IPS-20b (cell line): ENCODE data around the gene CA9.
A peak's percentile ranks its signal among the peaks of the same experiment; 100 is the strongest.

Experiments
- H3K27ac ChIP-seq: one replicate; pipeline ENCODE4 v1.5.1; 2013; ENCODE audit warnings: low read length
- H3K27me3 ChIP-seq: 2 replicates; pipeline ENCODE4 v1.6.1; 2013; ENCODE audit warnings: mild to moderate bottlenecking, low read length, inconsistent platforms; ENCODE audit not compliant: insufficient read depth
- H3K36me3 ChIP-seq: 2 replicates; pipeline ENCODE4 v1.6.1; 2013; ENCODE audit warnings: low read depth, mild to moderate bottlenecking, inconsistent platforms, low read length, moderate library complexity; ENCODE audit not compliant: insufficient read depth
- H3K4me1 ChIP-seq: 2 replicates; pipeline ENCODE4 v1.6.1; 2013; ENCODE audit warnings: mild to moderate bottlenecking, control low read depth, inconsistent platforms, low read length, moderate library complexity; ENCODE audit not compliant: insufficient read depth
- H3K4me3 ChIP-seq: 2 replicates; pipeline ENCODE4 v1.5.1; 2013; ENCODE audit warnings: mild to moderate bottlenecking, low read length, inconsistent platforms
- H3K9ac ChIP-seq: 2 replicates; pipeline ENCODE4 v1.6.1; 2013; ENCODE audit warnings: low read depth, mild to moderate bottlenecking, inconsistent platforms, low read length, moderate library complexity
- H3K9me3 ChIP-seq: 2 replicates; pipeline ENCODE4 v1.6.1; 2013; ENCODE audit warnings: mild to moderate bottlenecking, low read depth, low read length, inconsistent platforms; ENCODE audit not compliant: insufficient read depth

The CA9 gene

GRCh38 chr9:35653611-35654010 is 20.1 kb upstream of the CA9 start:
- Histone ChIP-seq H3K4me3 (no peak overlapping the region), H3K27me3 (peaks cover 13% of the 10 kb centered on the region), H3K4me1 (peaks cover 5% of the 10 kb centered on the region; the same call in 1 of the 2 replicates), H3K27ac (no peak overlapping the region), H3K9ac (no peak overlapping the region), H3K36me3 (no peaks in the 10 kb centered on the region), H3K9me3 (no peaks in the 10 kb centered on the region)

- Histone ChIP-seq H3K9me3 (no peaks in the 10 kb centered on the region), H3K4me1 (peaks cover 4% of the 10 kb centered on the region; the same call in 1 of the 2 replicates), H3K9ac (no peak overlapping the region), H3K27ac (no peak overlapping the region), H3K27me3 (peaks cover 13% of the 10 kb centered on the region), H3K4me3 (no peak overlapping the region), H3K36me3 (peaks cover 14% of the 10 kb centered on the region)
Observed at GRCh38 chr9:35656348-35656747, 17.4 kb upstream of the CA9 start.

GRCh38 chr9:35656831-35657545 is 16.7 kb upstream of the CA9 start:
- H3K36me3 ChIP-seq, result peaks cover 21% of the 10 kb centered on the region
- no peak overlapping the region for H3K27ac ChIP-seq
- H3K9me3 ChIP-seq, result no peaks in the 10 kb centered on the region
- peaks cover 4% of the 10 kb centered on the region; the same call in 1 of the 2 replicates for H3K4me1 ChIP-seq
- peak overlapping the region; percentile 87 for H3K9ac ChIP-seq
- H3K4me3 ChIP-seq, result peak overlapping the region; percentile 89
- peaks cover 13% of the 10 kb centered on the region for H3K27me3 ChIP-seq

- H3K4me3 ChIP-seq, result peak within 1 kb of the TSS; percentile 89
- H3K4me1 ChIP-seq, result peaks cover 4% of the 10 kb centered on the region; the same call in 1 of the 2 replicates
- peak within 1 kb of the TSS; percentile 93 for H3K27ac ChIP-seq
- H3K9ac ChIP-seq, result peak within 1 kb of the TSS; percentile 87
- H3K36me3 ChIP-seq, result peaks cover 27% of the 10 kb centered on the region
- H3K27me3 ChIP-seq, result peaks cover 13% of the 10 kb centered on the region
- H3K9me3 ChIP-seq, result no peaks in the 10 kb centered on the region
Observed at GRCh38 chr9:35657546-35658136, 16.1 kb upstream of the CA9 start, which contains the start of gene RMRP. Gene RMRP (minus strand): TSS chr9:35658019.

GRCh38 chr9:35658137-35658967 is 15.4 kb upstream of the CA9 start, which contains the start of gene CCDC107:
Gene CCDC107 (plus strand): TSS chr9:35658292. CDS start chr9:35658380, 88 bp downstream.
- Histone ChIP-seq H3K9ac (peak within 1 kb of the TSS; percentile 87), H3K4me1 (peaks cover 4% of the 10 kb centered on the region; the same call in 1 of the 2 replicates), H3K36me3 (peaks cover 34% of the 10 kb centered on the region), H3K27ac (peak within 1 kb of the TSS; percentile 93), H3K4me3 (peak within 1 kb of the TSS; percentile 89), H3K9me3 (no peaks in the 10 kb centered on the region), H3K27me3 (peaks cover 13% of the 10 kb centered on the region)

- Histone ChIP-seq H3K9ac (peak overlapping the region; percentile 87), H3K9me3 (no peaks in the 10 kb centered on the region), H3K4me3 (peak overlapping the region; percentile 89), H3K27ac (peak overlapping the region; percentile 93), H3K36me3 (peaks cover 40% of the 10 kb centered on the region), H3K27me3 (peaks cover 13% of the 10 kb centered on the region), H3K4me1 (peaks cover 4% of the 10 kb centered on the region; the same call in 1 of the 2 replicates)
Observed at GRCh38 chr9:35658968-35659220, 14.8 kb upstream of the CA9 start.

GRCh38 chr9:35659340-35659739 is 14.4 kb upstream of the CA9 start:
- peak overlapping the region; percentile 89 for H3K4me3 ChIP-seq
- H3K27me3 ChIP-seq, result peaks cover 13% of the 10 kb centered on the region
- H3K9me3 ChIP-seq, result no peaks in the 10 kb centered on the region
- H3K36me3 ChIP-seq, result peaks cover 41% of the 10 kb centered on the region
- peaks cover 8% of the 10 kb centered on the region for H3K4me1 ChIP-seq
- no peak overlapping the region for H3K27ac ChIP-seq
- peak overlapping the region; percentile 87; the same call in 1 of the 2 replicates for H3K9ac ChIP-seq

- Histone ChIP-seq H3K36me3 (peaks cover 41% of the 10 kb centered on the region), H3K27me3 (peaks cover 12% of the 10 kb centered on the region), H3K4me1 (peaks cover 12% of the 10 kb centered on the region), H3K27ac (peak overlapping the region; percentile 10), H3K9me3 (no peaks in the 10 kb centered on the region), H3K9ac (no peak overlapping the region), H3K4me3 (no peak overlapping the region)
Observed at GRCh38 chr9:35660966-35661415, 12.7 kb upstream of the CA9 start.

GRCh38 chr9:35661756-35662350 is 11.9 kb upstream of the CA9 start:
- peaks cover 12% of the 10 kb centered on the region for H3K4me1 ChIP-seq
- no peak overlapping the region for H3K27ac ChIP-seq
- no peak overlapping the region for H3K9ac ChIP-seq

GRCh38 chr9:35662437-35662836 is 11.3 kb upstream of the CA9 start:
- peaks cover 12% of the 10 kb centered on the region for H3K4me1 ChIP-seq
- no peak overlapping the region for H3K9ac ChIP-seq
- H3K27me3 ChIP-seq, result no peaks in the 10 kb centered on the region
- no peak overlapping the region for H3K27ac ChIP-seq
- peaks cover 41% of the 10 kb centered on the region for H3K36me3 ChIP-seq
- H3K4me3 ChIP-seq, result no peak overlapping the region
- no peaks in the 10 kb centered on the region for H3K9me3 ChIP-seq

More at GRCh38 chr9:35661756-35662350, 11.9 kb upstream of the CA9 start:
- no peaks in the 10 kb centered on the region for H3K9me3 ChIP-seq
- peaks cover 3% of the 10 kb centered on the region for H3K27me3 ChIP-seq
- peaks cover 41% of the 10 kb centered on the region for H3K36me3 ChIP-seq
- no peak overlapping the region for H3K4me3 ChIP-seq
